HG02678 (cell line): ENCODE data around the gene PARM1.
"Not testable (repeated sequence)": the region's sequence is repeated elsewhere in the genome, so short reads cannot be mapped to it uniquely, and the experiment has no call there.

ENCODE experiments used
- ATAC-seq: cut with Tn5 transposase; IDR thresholded peaks from one replicate; pipeline ENCODE4 v1.9.1; 2021; ENCODE audit warnings: mild to moderate bottlenecking, moderate library complexity; ENCODE audit not compliant: unreplicated experiment

The PARM1 gene

GRCh38 chr4:74975848-74976824, 43.2 kb downstream of the PARM1 start:
- no peak for ATAC-seq

GRCh38 chr4:74982546-74983252, 49.8 kb downstream of the PARM1 start:
- no peak for ATAC-seq

GRCh38 chr4:74983253-74983635, 50.3 kb downstream of the PARM1 start:
- ATAC-seq: no peak

- ATAC-seq: no peak
These were observed 57.5 kb downstream of the PARM1 start for GRCh38 chr4:74990276-74990875.

- not testable (repeated sequence) for ATAC-seq
These were observed 61.5 kb downstream of the PARM1 start for GRCh38 chr4:74994436-74994835.

- ATAC-seq: no peak
These were observed 64.1 kb downstream of the PARM1 start for GRCh38 chr4:74996996-74997395.

GRCh38 chr4:74997948-74998729, 65.2 kb downstream of the PARM1 start:
- no peak for ATAC-seq

- ATAC-seq: no peak
These were observed 66.9 kb downstream of the PARM1 start for GRCh38 chr4:74999714-75000309.

GRCh38 chr4:75001871-75002270, 69.0 kb downstream of the PARM1 start:
- no peak for ATAC-seq

GRCh38 chr4:75002381-75002780, 69.5 kb downstream of the PARM1 start:
- ATAC-seq: no peak

GRCh38 chr4:75003979-75004378, 71.1 kb downstream of the PARM1 start:
- ATAC-seq: no peak

GRCh38 chr4:75004755-75005668, 72.1 kb downstream of the PARM1 start:
- ATAC-seq: peak; percentile 91

GRCh38 chr4:75005727-75006126, 72.8 kb downstream of the PARM1 start:
- ATAC-seq: no peak

GRCh38 chr4:75007891-75008290, 75.0 kb downstream of the PARM1 start:
- no peak for ATAC-seq

GRCh38 chr4:75009138-75009537, 76.2 kb downstream of the PARM1 start:
- no peak for ATAC-seq

- ATAC-seq: no peak
These were observed 78.3 kb downstream of the PARM1 start for GRCh38 chr4:75011131-75011795.

- no peak for ATAC-seq
These were observed 82.7 kb downstream of the PARM1 start for GRCh38 chr4:75015627-75016026.

GRCh38 chr4:75016472-75016871, 83.6 kb downstream of the PARM1 start:
- ATAC-seq: no peak
